Ammon's horn (tissue), 1 donor: Measurements from ENCODE around the gene RIMS4.

Experiments
- DNase-seq: peaks from one replicate; pipeline ENCODE4 v3.0.0-alpha.2; 2016; ENCODE audit warnings: low spot score

Gene RIMS4

GRCh38 chr20:44719841-44720240 lies 90.5 kb downstream of the RIMS4 start:
- no peak for DNase-seq

GRCh38 chr20:44717986-44718385 lies 92.4 kb downstream of the RIMS4 start:
- DNase-seq, result no peak

- DNase-seq, result no peak
Measured at GRCh38 chr20:44716309-44717106, 93.8 kb downstream of the RIMS4 start.

- no peak for DNase-seq
Measured at GRCh38 chr20:44715499-44716308, 94.6 kb downstream of the RIMS4 start.

GRCh38 chr20:44714701-44715498 lies 95.4 kb downstream of the RIMS4 start, which contains the start of gene CCN5:
CCN5 (plus strand) TSS chr20:44715369; CDS start chr20:44715391, 22 bp downstream.
- DNase-seq, result peak; percentile 74

- DNase-seq, result no peak
Measured at GRCh38 chr20:44714102-44714700, 96.1 kb downstream of the RIMS4 start.

GRCh38 chr20:44711237-44711636 lies 99.1 kb downstream of the RIMS4 start:
- no peak for DNase-seq

- DNase-seq, result no peak
Measured at GRCh38 chr20:44709797-44710196, 100.5 kb downstream of the RIMS4 start.

- no peak for DNase-seq
Measured at GRCh38 chr20:44709380-44709779, 101.0 kb downstream of the RIMS4 start.

GRCh38 chr20:44707018-44707579 lies 103.2 kb downstream of the RIMS4 start:
- DNase-seq, result no peak

GRCh38 chr20:44706301-44707017 lies 103.9 kb downstream of the RIMS4 start:
- DNase-seq, result no peak

- DNase-seq, result no peak
Measured at GRCh38 chr20:44705364-44706094, 104.8 kb downstream of the RIMS4 start.

- no peak for DNase-seq
Measured at GRCh38 chr20:44704551-44704971, 105.8 kb downstream of the RIMS4 start.

GRCh38 chr20:44703956-44704488 lies 106.3 kb downstream of the RIMS4 start:
- DNase-seq, result no peak

- no peak for DNase-seq
Measured at GRCh38 chr20:44703183-44703925, 107.0 kb downstream of the RIMS4 start.

GRCh38 chr20:44702776-44703175 lies 107.6 kb downstream of the RIMS4 start:
- peak; percentile 89 for DNase-seq

- no peak for DNase-seq
Measured at GRCh38 chr20:44701858-44702256, 108.5 kb downstream of the RIMS4 start.
